RWPE1 (cell line): ENCODE data around the gene EIF4EBP3.

Source experiments
- CTCF ChIA-PET: fragments of 350-600 bp; sonication (Branson Sonifier 250); formaldehyde crosslinking; extraction: SDS; loops from one replicate; lab custom pipeline; 2021; lab: Yijun Ruan, JAX
- POLR2A ChIA-PET: fragments of 400-600 bp; formaldehyde crosslinking; extraction: SDS; loops from one replicate; lab custom pipeline; 2020; ENCODE audit warnings: antibody characterized with exemption; ENCODE audit not compliant: low non-redundant PET; lab: Yijun Ruan, JAX
- DNase-seq: peaks from one replicate; pipeline ENCODE4 v3.0.0; 2012; ENCODE audit warnings: low spot score
- H3K27ac ChIP-seq: fragments of 450-650 bp; 2 replicates; pipeline ENCODE4 v1.5.1; 2017
- CTCF ChIP-seq: fragments of 450-650 bp; conservative IDR thresholded peaks from 2 replicates; pipeline ENCODE4 v1.5.1; 2017; ENCODE audit warnings: low read depth, mild to moderate bottlenecking

Gene EIF4EBP3

GRCh38 chr5:140524003-140524402 is 23.5 kb upstream of the EIF4EBP3 start:
- ChIA-PET POLR2A (no interaction called here), CTCF (interaction anchor here (0.7 kb wide), 1 partner anchor 1757 kb away, joined by 3 read pairs; no protein-coding TSS in a partner anchor)
- no peak overlapping the region for H3K27ac ChIP-seq
- TF ChIP-seq CTCF = no peak
- no peak for DNase-seq

- H3K27ac ChIP-seq = no peak overlapping the region
- no peak for TF ChIP-seq CTCF
- ChIA-PET POLR2A (no interaction called here), CTCF (no interaction called here)
- no peak for DNase-seq
These were observed 7.2 kb upstream of the EIF4EBP3 start for GRCh38 chr5:140540227-140540626.

- TF ChIP-seq CTCF = no peak
- no peak overlapping the region for H3K27ac ChIP-seq
- DNase-seq = no peak
- POLR2A ChIA-PET = no interaction called here
- CTCF ChIA-PET = interaction anchor here (0.6 to 0.8 kb wide), 2 partner anchors 215 to 666 kb away, joined by 3 read pairs; no protein-coding TSS in a partner anchor
These were observed 4.5 kb upstream of the EIF4EBP3 start for GRCh38 chr5:140542972-140543371.

- CTCF ChIA-PET = interaction anchor here (0.6 kb wide), 1 partner anchor 24 kb away, joined by 3 read pairs; no protein-coding TSS in a partner anchor
- DNase-seq = no peak
- TF ChIP-seq CTCF = no peak
- POLR2A ChIA-PET = no interaction called here
- no peak overlapping the region for H3K27ac ChIP-seq
These were observed 2.5 kb upstream of the EIF4EBP3 start for GRCh38 chr5:140544986-140545385.

- no peak for TF ChIP-seq CTCF
- ChIA-PET CTCF (no interaction called here), POLR2A (interaction anchor here (0.7 kb wide), 1 partner anchor 707 kb away, joined by 3 read pairs; no protein-coding TSS in a partner anchor)
- peak overlapping the region; percentile 46 for H3K27ac ChIP-seq
- DNase-seq = no peak
These were observed 1.9 kb upstream of the EIF4EBP3 start for GRCh38 chr5:140545606-140546005.

GRCh38 chr5:140546851-140547507 is 483 bp upstream of the EIF4EBP3 start:
- CTCF ChIA-PET = interaction anchor here (0.6 to 2.9 kb wide), 11 partner anchors 11 to 174 kb away, joined by 3 to 21 read pairs (median 4); partner anchors contain the start of genes IK, NDUFA2, SRA1 and TMCO6
- H3K27ac ChIP-seq = peak overlapping the region; percentile 86
- DNase-seq = no peak

More at GRCh38 chr5:140546851-140547507, 483 bp upstream of the EIF4EBP3 start:
- POLR2A ChIA-PET = interaction anchor here (0.7 to 2.7 kb wide), 5 partner anchors 10 to 117 kb away, joined by 3 to 18 read pairs (median 4); partner anchors contain the start of genes IK, NDUFA2 and SRA1
- TF ChIP-seq CTCF = no peak
